Measurements from ENCODE around the gene MRTFA.

DNA sequence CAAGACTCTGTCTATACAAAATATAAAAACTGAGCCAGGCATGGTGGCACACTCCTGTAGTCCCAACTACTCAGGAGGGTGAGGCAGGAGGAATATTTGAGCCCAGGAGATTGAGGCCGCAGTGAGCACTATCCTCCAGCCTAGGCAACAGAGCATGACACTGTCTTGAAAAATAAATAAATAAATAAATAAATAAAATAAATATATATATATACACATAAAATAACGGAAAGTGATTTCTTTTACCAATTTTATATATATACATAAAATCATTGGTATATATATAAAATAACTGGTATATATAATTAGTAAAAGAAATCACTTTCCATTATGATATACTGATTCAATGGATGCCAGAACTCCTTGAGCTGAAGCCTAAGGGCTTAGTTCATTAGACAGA lies 91.8 kb downstream of the MRTFA start:
- TF ChIP-seq CTCF (IDR thresholded peaks at IDR 0.05): no peak
- TF ChIP-seq POLR2AphosphoS5 (IDR thresholded peaks at IDR 0.05): no peak
- TF ChIP-seq POLR2A (IDR thresholded peaks at IDR 0.05): no peak
- no peak for TF ChIP-seq EP300 (IDR thresholded peaks at IDR 0.05; ENCODE audit: low read depth)
